GM21737 (cell line): ENCODE measurements around the gene HDDC2.
"Not testable (repeated sequence)": the region's sequence is repeated elsewhere in the genome, so short reads cannot be mapped to it uniquely, and the experiment has no call there.

Experiments
- ATAC-seq: cut with Tn5 transposase; IDR thresholded peaks from one replicate; pipeline ENCODE4 v1.9.1; 2021; ENCODE audit warnings: mild to moderate bottlenecking, moderate library complexity; ENCODE audit not compliant: unreplicated experiment

The HDDC2 gene

GRCh38 chr6:125307150-125307838 is 5.5 kb upstream of the HDDC2 start:
- ATAC-seq, result no peak

GRCh38 chr6:125306756-125307149 is 5.0 kb upstream of the HDDC2 start:
- no peak for ATAC-seq

GRCh38 chr6:125304970-125305660 is 3.3 kb upstream of the HDDC2 start:
- ATAC-seq, result no peak

GRCh38 chr6:125303512-125303854 is 1.7 kb upstream of the HDDC2 start:
- no peak for ATAC-seq

- ATAC-seq, result no peak
Observed at GRCh38 chr6:125302840-125303511, 1.2 kb upstream of the HDDC2 start.

GRCh38 chr6:125300992-125301434 is 754 bp downstream of the HDDC2 start:
- no peak for ATAC-seq

- ATAC-seq, result no peak
Observed at GRCh38 chr6:125299257-125299656, 2.5 kb downstream of the HDDC2 start.

- ATAC-seq, result no peak
Observed at GRCh38 chr6:125296471-125296870, 5.3 kb downstream of the HDDC2 start.

GRCh38 chr6:125294925-125295324 is 6.8 kb downstream of the HDDC2 start:
- ATAC-seq, result no peak

- ATAC-seq, result no peak
Observed at GRCh38 chr6:125294036-125294435, 7.7 kb downstream of the HDDC2 start.

- ATAC-seq, result no peak
Observed at GRCh38 chr6:125293587-125293986, 8.2 kb downstream of the HDDC2 start.

- ATAC-seq, result no peak
Observed at GRCh38 chr6:125287718-125288117, 14.0 kb downstream of the HDDC2 start.

GRCh38 chr6:125285936-125286335 is 15.8 kb downstream of the HDDC2 start:
- no peak for ATAC-seq

- no peak for ATAC-seq
Observed at GRCh38 chr6:125285353-125285752, 16.4 kb downstream of the HDDC2 start.

- not testable (repeated sequence) for ATAC-seq
Observed at GRCh38 chr6:125282470-125282869, 19.3 kb downstream of the HDDC2 start.

- ATAC-seq, result not testable (repeated sequence)
Observed at GRCh38 chr6:125280370-125281035, 21.3 kb downstream of the HDDC2 start.

GRCh38 chr6:125279961-125280360 is 21.8 kb downstream of the HDDC2 start:
- ATAC-seq, result no peak

GRCh38 chr6:125277838-125278237 is 23.9 kb downstream of the HDDC2 start:
- ATAC-seq, result no peak

- ATAC-seq, result no peak
Observed at GRCh38 chr6:125275779-125276178, 26.0 kb downstream of the HDDC2 start.

- no peak for ATAC-seq
Observed at GRCh38 chr6:125274935-125275334, 26.8 kb downstream of the HDDC2 start.

GRCh38 chr6:125273965-125274364 is 27.8 kb downstream of the HDDC2 start:
- no peak for ATAC-seq

- no peak for ATAC-seq
Observed at GRCh38 chr6:125273251-125273650, 28.5 kb downstream of the HDDC2 start.
